Fibroblast of lung (primary cell): ENCODE results near the gene ANAPC16. TPM values are rescaled to one million over a fixed set of nuclear protein-coding genes. Genes with fewer than 3 reads are reported as not detected.
"Not testable (repeated sequence)": the region's sequence is repeated elsewhere in the genome, so short reads cannot be mapped to it uniquely, and the experiment has no call there.

Source experiments
- DNase-seq, 2 donors: peaks; one replicate each; pipeline versions ENCODE4 v3.0.0 to v3.0.0-alpha.2; 2010; ENCODE audit warnings: low read depth in 2 of 2
- H2AFZ ChIP-seq: 2 replicates; pipeline ENCODE4 v1.5.1; 2012; ENCODE audit warnings: low read length, control low read depth, inconsistent platforms
- H3K27ac ChIP-seq: 2 replicates; pipeline ENCODE4 v1.5.1; 2011; ENCODE audit warnings: low read length, control low read depth; ENCODE audit not compliant: insufficient read depth
- H3K27me3 ChIP-seq: 2 replicates; pipeline ENCODE4 v1.5.1; 2011; ENCODE audit warnings: mild to moderate bottlenecking, low read length; ENCODE audit not compliant: control insufficient read depth, insufficient read depth
- H3K36me3 ChIP-seq: 2 replicates; pipeline ENCODE4 v1.5.1; 2011; ENCODE audit warnings: low read length; ENCODE audit not compliant: control insufficient read depth, insufficient read depth
- H3K4me1 ChIP-seq: 2 replicates; pipeline ENCODE4 v1.5.1; 2011; ENCODE audit warnings: low read length; ENCODE audit not compliant: control insufficient read depth, insufficient read depth; ENCODE audit errors: extremely low read depth
- H3K4me2 ChIP-seq: 2 replicates; pipeline ENCODE4 v1.5.1; 2011; ENCODE audit warnings: low read length, control low read depth; ENCODE audit not compliant: insufficient read depth; ENCODE audit errors: extremely low read depth
- H3K4me3 ChIP-seq, 4 experiments: fragments of 200-600 bp in 1 of 4; sonication (generic) in 1 of 4; replicated peaks in 1 of 4; 2 replicates each; pipeline ENCODE4 v1.5.1; 2011 to 2016; ENCODE audit warnings: low read length in 4 of 4, low read depth in 3 of 4, mild to moderate bottlenecking in 3 of 4, control low read depth in 2 of 4, inconsistent platforms in 1 of 4, mixed read lengths in 1 of 4; ENCODE audit not compliant: insufficient read depth in 1 of 4; ENCODE audit errors: control extremely low read depth in 1 of 4
- H3K79me2 ChIP-seq: 2 replicates; pipeline ENCODE4 v1.5.1; 2012; ENCODE audit warnings: mild to moderate bottlenecking, low read length, inconsistent platforms; ENCODE audit not compliant: control insufficient read depth, insufficient read depth
- H3K9ac ChIP-seq: 2 replicates; pipeline ENCODE4 v1.5.1; 2011; ENCODE audit warnings: mild to moderate bottlenecking, low read length, control low read depth; ENCODE audit not compliant: insufficient read depth
- H3K9me3 ChIP-seq: 2 replicates; pipeline ENCODE4 v1.5.1; 2012; ENCODE audit warnings: low read depth, low read length; ENCODE audit not compliant: control insufficient read depth, insufficient read depth
- H4K20me1 ChIP-seq: 2 replicates; pipeline ENCODE4 v1.5.1; 2011; ENCODE audit warnings: low read length; ENCODE audit not compliant: control insufficient read depth, insufficient read depth; ENCODE audit errors: extremely low read depth
- CTCF ChIP-seq, 2 donors: IDR thresholded peaks in 1 of 2; conservative IDR thresholded peaks in 1 of 2; 1 replicate in 1 of 2; 2 replicates in 1 of 2; pipeline ENCODE4 v1.5.1; 2011 to 2012; ENCODE audit warnings: low read length in 2 of 2, control low read depth in 1 of 2, inconsistent platforms in 1 of 2, low read depth in 1 of 2, mild to moderate bottlenecking in 1 of 2
- EZH2 ChIP-seq: IDR thresholded peaks from 2 replicates; pipeline ENCODE4 v1.5.1; 2012; ENCODE audit warnings: low read length, control low read depth, mild to moderate bottlenecking; ENCODE audit errors: missing control alignments
- polyA plus RNA-seq, 2 donors: library from polyadenylated mRNA; depleted of rRNA in 1 of 2; stranded (reverse) in 1 of 2; unstranded in 1 of 2; fragments of >200 nt; gene quantifications; 2 replicates each; pipeline ENCODE4 v1.2.1, GENCODE V29; 2011 to 2012; ENCODE audit warnings: missing spikeins in 1 of 2
- total RNA-seq: library from RNA; depleted of rRNA; stranded (reverse); fragments of >200 nt; gene quantifications from 2 replicates; pipeline ENCODE4 v1.2.1, GENCODE V29; 2014

The ANAPC16 gene
- total and polyA plus RNA-seq, 2 donors (not counting 1 experiment from before 2014, with no cell fraction given) = 47.2 to 73.6 TPM

- Histone ChIP-seq H3K27me3 (no peaks in the 10 kb centered on the region), H2AFZ (no peak overlapping the region), H4K20me1 (no peaks in the 10 kb centered on the region), H3K4me2 (no peak overlapping the region), H3K4me1 (peaks cover 3% of the 10 kb centered on the region), H3K79me2 (no peaks in the 10 kb centered on the region), H3K36me3 (no peaks in the 10 kb centered on the region), H3K4me3 (no peak overlapping the region), H3K9me3 (no peaks in the 10 kb centered on the region), H3K9ac (no peak overlapping the region), H3K27ac (no peak overlapping the region)
- DNase-seq = no peak
- TF ChIP-seq CTCF (conservative IDR thresholded peaks at IDR 0.05 in 1 of 2, IDR thresholded peaks at IDR 0.05 in 1 of 2; ENCODE audit: low read depth in 1 of 2, low read length in 2 of 2) = no peak
- TF ChIP-seq EZH2 = no peak
These were observed 51.6 kb downstream of the ANAPC16 start for GRCh38 chr10:72267381-72267780.

- H3K27me3 ChIP-seq = no peaks in the 10 kb centered on the region
- no peaks in the 10 kb centered on the region for H3K36me3 ChIP-seq
- H4K20me1 ChIP-seq = no peaks in the 10 kb centered on the region
- no peaks in the 10 kb centered on the region for H3K79me2 ChIP-seq
- no peak overlapping the region for H3K9ac ChIP-seq
- no peaks in the 10 kb centered on the region for H3K9me3 ChIP-seq
- H2AFZ ChIP-seq = no peak overlapping the region
- H3K4me1 ChIP-seq = peaks cover 3% of the 10 kb centered on the region
- H3K4me3 ChIP-seq = no peak overlapping the region
- no peak for DNase-seq
- H3K27ac ChIP-seq = no peak overlapping the region
- no peak overlapping the region for H3K4me2 ChIP-seq
- TF ChIP-seq EZH2 (no peak), CTCF (conservative IDR thresholded peaks at IDR 0.05 in 1 of 2, IDR thresholded peaks at IDR 0.05 in 1 of 2; ENCODE audit: low read depth in 1 of 2, low read length in 2 of 2) (no peak)
These were observed 52.1 kb downstream of the ANAPC16 start for GRCh38 chr10:72267819-72268399.

DNA sequence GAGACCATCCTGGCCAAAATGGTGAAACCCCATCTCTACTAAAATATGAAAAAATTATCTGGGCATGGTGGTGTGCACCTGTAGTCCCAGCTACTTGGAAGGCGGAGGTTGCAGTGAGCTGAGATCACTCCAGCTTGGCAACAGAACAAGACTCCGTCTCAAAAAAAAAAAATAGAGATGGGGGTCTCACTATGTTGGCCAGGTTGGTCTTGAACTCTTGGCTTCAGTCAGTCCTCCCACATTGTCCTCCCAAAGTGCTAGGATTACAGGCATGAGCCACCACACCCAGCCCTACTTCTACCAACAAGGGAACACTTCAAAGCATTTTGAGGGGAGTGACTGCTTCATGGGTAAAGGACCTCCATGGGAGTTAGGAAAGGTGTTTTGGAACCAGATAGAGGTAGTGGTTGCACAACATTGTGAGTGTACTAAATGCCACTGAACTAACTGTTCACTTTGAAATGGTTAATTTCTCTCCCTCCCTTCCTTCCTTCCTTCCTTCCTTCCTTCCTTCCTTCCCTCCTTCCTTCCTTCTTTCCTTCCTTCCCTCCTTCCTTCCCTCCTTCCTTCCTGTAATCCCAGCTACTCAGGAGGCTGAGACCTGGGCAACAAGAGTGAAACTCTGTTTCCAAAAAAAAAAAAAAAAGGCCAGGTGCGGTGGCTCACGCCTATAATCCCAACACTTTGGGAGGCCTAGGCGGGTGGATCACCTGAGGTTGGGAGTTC lies 52.8 kb downstream of the ANAPC16 start:
- not testable (repeated sequence) for H3K27me3 ChIP-seq, H3K79me2 ChIP-seq, H3K4me2 ChIP-seq, H3K9ac ChIP-seq, H3K27ac ChIP-seq, H3K4me3 ChIP-seq, H3K9me3 ChIP-seq, H2AFZ ChIP-seq, H3K36me3 ChIP-seq, H3K4me1 ChIP-seq, DNase-seq, H4K20me1 ChIP-seq
